DMS53 treated with DMSO at 0.1 percent for 48 hours (cell line): ENCODE results near the gene ICAM4.
"Not testable (repeated sequence)": the region's sequence is repeated elsewhere in the genome, so short reads cannot be mapped to it uniquely, and the experiment has no call there.

Experiments
- DNase-seq: peaks from one replicate; lab custom pipeline; 2025; ENCODE audit not compliant: unreplicated experiment; lab: John Stamatoyannopoulos, UW

The ICAM4 gene

DNA sequence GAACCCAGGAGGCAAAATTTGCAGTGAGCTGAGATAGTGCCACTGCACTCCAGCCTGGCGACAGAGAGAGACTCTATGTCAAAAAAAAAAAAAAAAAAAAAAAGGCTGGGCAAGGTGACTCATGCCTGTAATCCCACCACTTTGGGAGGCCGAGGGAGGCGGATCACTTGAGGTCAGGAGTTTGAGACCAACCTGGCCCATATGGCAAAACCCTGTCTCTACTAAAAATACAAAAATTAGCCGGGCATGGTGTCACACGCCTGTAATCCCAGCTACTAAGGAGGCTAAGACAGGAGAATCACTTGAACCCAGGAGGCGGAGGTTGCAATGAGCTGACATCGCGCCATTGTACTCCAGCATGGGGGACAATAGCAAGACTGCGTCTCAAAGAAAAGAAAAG is 50.0 kb downstream of the ICAM4 start:
- not testable (repeated sequence) for DNase-seq
